MM.1S (cell line): Measurements from ENCODE around the gene LTBP1.

ENCODE experiments used
- EZH2 ChIP-seq: fragments of 300-600 bp; sonication (generic); optimal IDR thresholded peaks from 2 replicates; pipeline ENCODE3; 2017; ENCODE audit warnings: low read depth, mild to moderate bottlenecking, antibody characterized with exemption, low read length, mixed read lengths
- TF ChIP-seq, protein P1 (sequence below): fragments of 300-600 bp; sonication (generic); IDR thresholded peaks from 2 replicates; pipeline ENCODE4 v1.5.1; 2016; ENCODE audit warnings: antibody characterized with exemption, low read length, mixed read lengths

DNA sequence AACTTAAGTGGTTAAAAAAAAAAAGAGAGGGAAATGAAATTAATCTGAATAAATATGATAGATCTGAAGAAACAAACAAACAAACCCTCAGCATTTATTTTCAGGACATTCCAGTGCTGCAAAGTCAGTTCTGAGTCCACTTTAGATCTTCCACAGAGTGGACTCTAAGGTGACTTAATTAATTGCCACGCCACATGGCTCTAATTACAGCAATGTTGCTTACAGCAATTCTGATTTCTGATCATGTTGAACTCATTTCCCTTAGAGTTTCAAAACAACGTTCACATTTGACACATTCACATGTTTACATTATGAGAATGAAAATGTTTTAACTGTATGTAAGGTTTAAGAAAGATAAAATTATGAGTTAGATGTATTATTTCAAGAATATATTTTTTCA is 491.1 kb downstream of the LTBP1 start:
- TF ChIP-seq, protein P1, sequence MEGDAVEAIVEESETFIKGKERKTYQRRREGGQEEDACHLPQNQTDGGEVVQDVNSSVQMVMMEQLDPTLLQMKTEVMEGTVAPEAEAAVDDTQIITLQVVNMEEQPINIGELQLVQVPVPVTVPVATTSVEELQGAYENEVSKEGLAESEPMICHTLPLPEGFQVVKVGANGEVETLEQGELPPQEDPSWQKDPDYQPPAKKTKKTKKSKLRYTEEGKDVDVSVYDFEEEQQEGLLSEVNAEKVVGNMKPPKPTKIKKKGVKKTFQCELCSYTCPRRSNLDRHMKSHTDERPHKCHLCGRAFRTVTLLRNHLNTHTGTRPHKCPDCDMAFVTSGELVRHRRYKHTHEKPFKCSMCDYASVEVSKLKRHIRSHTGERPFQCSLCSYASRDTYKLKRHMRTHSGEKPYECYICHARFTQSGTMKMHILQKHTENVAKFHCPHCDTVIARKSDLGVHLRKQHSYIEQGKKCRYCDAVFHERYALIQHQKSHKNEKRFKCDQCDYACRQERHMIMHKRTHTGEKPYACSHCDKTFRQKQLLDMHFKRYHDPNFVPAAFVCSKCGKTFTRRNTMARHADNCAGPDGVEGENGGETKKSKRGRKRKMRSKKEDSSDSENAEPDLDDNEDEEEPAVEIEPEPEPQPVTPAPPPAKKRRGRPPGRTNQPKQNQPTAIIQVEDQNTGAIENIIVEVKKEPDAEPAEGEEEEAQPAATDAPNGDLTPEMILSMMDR = no peak
- no peak for TF ChIP-seq EZH2
